ENCODE data around the gene PABPN1L. TPM values are rescaled to one million over a fixed set of nuclear protein-coding genes. Genes with fewer than 3 reads are reported as not detected.

The PABPN1L gene
- total and polyA plus RNA-seq, 2 donors from 2014 or later: not detected

DNA sequence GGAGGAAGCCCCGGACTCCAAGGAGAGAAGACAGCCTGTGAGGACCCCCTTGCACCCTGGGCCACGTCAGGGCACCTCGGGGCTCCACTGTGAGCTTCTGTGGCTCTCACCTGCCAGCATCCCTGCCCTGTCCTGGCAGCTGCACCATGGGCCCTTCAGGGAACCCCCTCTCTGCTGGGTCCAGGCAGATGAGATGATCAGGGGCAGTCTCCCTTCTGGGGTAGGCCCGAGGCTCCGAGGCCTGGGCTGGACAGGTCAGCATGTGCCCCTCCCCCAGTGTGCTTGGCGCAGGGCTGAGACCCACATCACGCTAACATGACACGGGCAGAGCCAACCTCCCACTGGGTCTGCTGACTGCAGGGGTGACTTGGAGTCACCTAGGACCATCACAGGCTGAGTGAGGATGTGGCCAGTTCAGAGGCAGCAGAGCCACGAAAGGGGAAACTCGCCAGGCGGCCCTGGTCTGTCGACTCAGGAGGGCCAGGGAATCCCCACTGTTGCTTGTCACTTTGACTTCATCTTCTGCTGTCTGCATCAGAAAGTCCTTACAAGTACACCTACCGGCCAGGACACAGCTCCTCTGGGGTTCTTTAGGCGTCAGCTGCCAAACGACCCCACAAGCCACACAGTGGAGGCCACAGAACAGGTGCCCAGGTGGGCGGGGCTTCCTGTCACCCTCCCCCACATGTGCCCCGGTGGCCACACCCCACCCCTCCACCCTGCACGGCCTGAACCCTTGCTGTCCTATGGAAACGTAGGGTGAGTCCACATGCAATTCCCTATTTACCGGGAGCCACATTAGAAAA lies 12.0 kb downstream of the PABPN1L start:
- DNase-seq: no peak
- H3K27ac ChIP-seq (ENCODE audit: low read depth in 2 of 2, low read length in 2 of 2): no peak overlapping the region
- intact Hi-C loops (cut with DNase I): no loop called here
- H3K4me1 ChIP-seq (ENCODE audit: control insufficient read depth in 2 of 3, insufficient read depth in 2 of 3, low read depth in 1 of 3, low read length in 3 of 3): peaks cover 0 to 14% (median 3%) of the 10 kb centered on the region in 3 donors
- no peaks in the 10 kb centered on the region for H3K27me3 ChIP-seq (ENCODE audit: control insufficient read depth, insufficient read depth, low read length)
- H3K36me3 ChIP-seq (ENCODE audit: control insufficient read depth in 2 of 3, insufficient read depth in 3 of 3, low read length in 3 of 3): peaks cover 0 to 6% (median 1%) of the 10 kb centered on the region in 3 donors
- TF ChIP-seq, protein P1, sequence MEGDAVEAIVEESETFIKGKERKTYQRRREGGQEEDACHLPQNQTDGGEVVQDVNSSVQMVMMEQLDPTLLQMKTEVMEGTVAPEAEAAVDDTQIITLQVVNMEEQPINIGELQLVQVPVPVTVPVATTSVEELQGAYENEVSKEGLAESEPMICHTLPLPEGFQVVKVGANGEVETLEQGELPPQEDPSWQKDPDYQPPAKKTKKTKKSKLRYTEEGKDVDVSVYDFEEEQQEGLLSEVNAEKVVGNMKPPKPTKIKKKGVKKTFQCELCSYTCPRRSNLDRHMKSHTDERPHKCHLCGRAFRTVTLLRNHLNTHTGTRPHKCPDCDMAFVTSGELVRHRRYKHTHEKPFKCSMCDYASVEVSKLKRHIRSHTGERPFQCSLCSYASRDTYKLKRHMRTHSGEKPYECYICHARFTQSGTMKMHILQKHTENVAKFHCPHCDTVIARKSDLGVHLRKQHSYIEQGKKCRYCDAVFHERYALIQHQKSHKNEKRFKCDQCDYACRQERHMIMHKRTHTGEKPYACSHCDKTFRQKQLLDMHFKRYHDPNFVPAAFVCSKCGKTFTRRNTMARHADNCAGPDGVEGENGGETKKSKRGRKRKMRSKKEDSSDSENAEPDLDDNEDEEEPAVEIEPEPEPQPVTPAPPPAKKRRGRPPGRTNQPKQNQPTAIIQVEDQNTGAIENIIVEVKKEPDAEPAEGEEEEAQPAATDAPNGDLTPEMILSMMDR (IDR thresholded peaks at IDR 0.05; ENCODE audit: borderline replicate concordance, extremely low read depth, insufficient read depth): no peak
- no peak for FAIRE-seq
- H3K9me3 ChIP-seq (ENCODE audit: control insufficient read depth in 2 of 3, insufficient read depth in 1 of 3, low read length in 3 of 3): no peaks in the 10 kb centered on the region
- no peak overlapping the region for H3K4me3 ChIP-seq (ENCODE audit: low read length in 3 of 3)
- H3K9ac ChIP-seq (ENCODE audit: low read length in 3 of 3): no peak overlapping the region

DNA sequence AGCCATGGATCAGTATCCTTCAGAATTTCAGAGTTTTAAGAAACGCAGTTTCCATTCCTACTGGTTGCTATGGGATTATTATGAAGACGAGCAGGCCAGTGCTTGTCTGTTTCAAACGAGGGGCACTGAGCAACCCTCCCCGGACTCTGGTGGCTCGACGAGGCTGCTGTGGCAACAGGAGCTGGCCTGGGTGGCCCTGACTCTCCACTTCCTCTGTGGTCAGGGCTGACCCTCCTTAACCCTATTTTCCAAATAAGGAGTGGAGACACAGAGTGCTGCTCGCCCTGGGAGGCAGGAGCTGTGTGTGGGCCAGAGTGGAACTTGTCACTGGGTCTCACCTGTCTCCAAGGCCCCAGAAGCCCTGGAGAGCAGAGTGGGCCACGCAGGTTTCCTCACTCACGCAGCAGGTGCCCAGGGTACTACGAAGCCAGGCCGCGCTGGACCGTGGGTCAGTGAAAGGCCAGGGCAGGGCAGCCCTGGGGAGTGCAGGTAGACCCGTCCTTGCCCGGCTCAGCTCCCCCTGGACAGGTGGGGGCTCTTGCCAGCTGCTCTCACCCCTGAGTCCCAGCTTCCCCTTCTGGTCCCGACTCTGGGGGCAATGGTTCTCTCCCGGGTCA lies 13.0 kb downstream of the PABPN1L start:
- FAIRE-seq: no peak
- no peaks in the 10 kb centered on the region for H3K9me3 ChIP-seq (ENCODE audit: control insufficient read depth in 2 of 3, insufficient read depth in 1 of 3, low read length in 3 of 3)
- peaks cover 0 to 14% (median 3%) of the 10 kb centered on the region in 3 donors for H3K4me1 ChIP-seq (ENCODE audit: control insufficient read depth in 2 of 3, insufficient read depth in 2 of 3, low read depth in 1 of 3, low read length in 3 of 3)
- intact Hi-C loops (cut with DNase I): no loop called here
- TF ChIP-seq, protein P1 (IDR thresholded peaks at IDR 0.05; ENCODE audit: borderline replicate concordance, extremely low read depth, insufficient read depth): no peak
- H3K4me3 ChIP-seq (ENCODE audit: low read length in 3 of 3): no peak overlapping the region
- H3K27me3 ChIP-seq (ENCODE audit: control insufficient read depth, insufficient read depth, low read length): no peaks in the 10 kb centered on the region
- H3K27ac ChIP-seq (ENCODE audit: low read depth in 2 of 2, low read length in 2 of 2): no peak overlapping the region
- DNase-seq: no peak
- no peaks in the 10 kb centered on the region for H3K36me3 ChIP-seq (ENCODE audit: control insufficient read depth in 2 of 3, insufficient read depth in 3 of 3, low read length in 3 of 3)
- no peak overlapping the region for H3K9ac ChIP-seq (ENCODE audit: low read length in 3 of 3)

DNA sequence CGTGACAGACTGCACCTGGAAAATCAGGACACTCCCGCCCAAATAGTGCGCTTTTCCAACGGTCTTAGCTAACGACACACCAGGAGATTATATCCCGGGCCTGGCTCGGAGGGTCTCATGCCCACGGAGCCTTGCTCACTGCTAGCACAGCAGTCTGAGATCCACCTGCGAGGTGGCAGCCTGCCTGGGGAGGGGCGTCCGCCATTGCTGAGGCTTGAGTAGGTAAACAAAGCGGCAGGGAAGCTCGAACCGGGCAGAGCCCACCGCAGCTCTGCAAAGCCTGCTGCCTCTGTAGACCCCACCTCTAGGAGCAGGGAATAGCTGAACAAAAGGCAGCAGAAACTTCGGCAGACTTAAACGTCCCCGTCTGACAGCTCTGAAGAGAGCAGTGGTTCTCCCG lies 14.8 kb downstream of the PABPN1L start:
- H3K27ac ChIP-seq (ENCODE audit: low read depth in 2 of 2, low read length in 2 of 2): no peak overlapping the region
- DNase-seq (no peak), FAIRE-seq (no peak)
- no peak overlapping the region for H3K4me3 ChIP-seq (ENCODE audit: low read length in 3 of 3)
- H3K4me1 ChIP-seq (ENCODE audit: control insufficient read depth in 2 of 3, insufficient read depth in 2 of 3, low read depth in 1 of 3, low read length in 3 of 3): peaks cover 0 to 7% (median 0%) of the 10 kb centered on the region in 3 donors
- intact Hi-C loops (cut with DNase I): no loop called here
- H3K36me3 ChIP-seq (ENCODE audit: control insufficient read depth in 2 of 3, insufficient read depth in 3 of 3, low read length in 3 of 3): no peaks in the 10 kb centered on the region
- no peaks in the 10 kb centered on the region for H3K27me3 ChIP-seq (ENCODE audit: control insufficient read depth, insufficient read depth, low read length)
- TF ChIP-seq, protein P1 (IDR thresholded peaks at IDR 0.05; ENCODE audit: borderline replicate concordance, extremely low read depth, insufficient read depth): no peak
- H3K9ac ChIP-seq (ENCODE audit: low read length in 3 of 3): no peak overlapping the region
- H3K9me3 ChIP-seq (ENCODE audit: control insufficient read depth in 2 of 3, insufficient read depth in 1 of 3, low read length in 3 of 3): no peaks in the 10 kb centered on the region
